Vagina (tissue), 2 donors: ENCODE measurements around the gene RBBP5.

Experiments used
- POLR2AphosphoS5 ChIP-seq, 2 donors: sonication (generic); formaldehyde crosslinking; IDR thresholded peaks; one replicate each; pipeline ENCODE4 v1.9.0; 2017; ENCODE audit warnings: antibody characterized with exemption in 2 of 2, mild to moderate bottlenecking in 2 of 2, low read depth in 1 of 2; ENCODE audit not compliant: insufficient read depth in 1 of 2
- TF ChIP-seq, protein P1 (sequence below), 3 experiments: fragments of 450-650 bp in 2 of 3; fragments of 200-600 bp in 1 of 3; sonication (generic) in 1 of 3; IDR thresholded peaks; one replicate each; pipeline ENCODE4 v1.5.1; 2017 to 2019; ENCODE audit warnings: antibody characterized with exemption in 3 of 3, mild to moderate bottlenecking in 2 of 3, moderate library complexity in 2 of 3

DNA sequence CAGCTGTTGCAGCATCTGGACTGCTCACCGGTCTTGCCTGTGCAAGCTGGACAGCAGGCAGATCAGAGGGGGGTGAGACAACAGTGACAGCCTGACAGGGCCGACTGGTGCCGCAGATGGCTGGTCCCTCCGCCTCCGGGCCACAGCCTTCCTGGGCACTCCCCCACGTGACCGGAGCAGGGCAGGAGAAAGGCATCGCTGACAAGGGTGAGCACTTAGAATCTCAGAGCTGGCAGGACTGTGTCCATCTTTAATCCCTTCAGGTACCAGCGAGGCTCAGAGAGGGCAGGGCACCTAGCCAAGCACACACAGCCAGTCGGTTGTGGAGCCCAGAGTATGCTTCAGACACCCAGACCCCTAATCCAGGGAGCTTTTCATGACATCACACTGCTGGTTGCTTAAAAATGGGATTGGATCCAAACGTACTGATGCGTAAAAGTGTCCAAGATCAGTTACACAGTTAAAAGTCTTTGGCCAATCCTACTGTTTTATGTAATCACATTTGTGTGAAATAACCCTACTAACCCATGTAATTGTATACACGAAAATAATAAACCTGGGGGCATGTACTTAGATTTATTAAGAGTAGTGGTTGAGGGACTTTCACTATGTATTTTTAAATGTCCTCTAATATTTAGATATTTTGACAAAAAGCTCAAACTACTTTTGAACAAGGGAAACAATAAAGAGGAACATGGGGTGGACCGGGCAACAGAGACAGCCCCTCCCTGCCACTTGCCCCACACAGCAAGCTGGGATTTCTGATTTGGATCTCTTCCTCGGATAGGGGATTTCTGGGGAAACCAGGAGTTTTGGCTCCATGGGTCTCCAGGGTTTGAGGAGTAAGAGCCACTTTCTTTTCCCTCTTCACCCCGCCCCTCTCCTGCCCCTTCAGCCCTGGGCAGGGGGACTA, 79.5 kb downstream of the RBBP5 start:
- TF ChIP-seq, protein P1, sequence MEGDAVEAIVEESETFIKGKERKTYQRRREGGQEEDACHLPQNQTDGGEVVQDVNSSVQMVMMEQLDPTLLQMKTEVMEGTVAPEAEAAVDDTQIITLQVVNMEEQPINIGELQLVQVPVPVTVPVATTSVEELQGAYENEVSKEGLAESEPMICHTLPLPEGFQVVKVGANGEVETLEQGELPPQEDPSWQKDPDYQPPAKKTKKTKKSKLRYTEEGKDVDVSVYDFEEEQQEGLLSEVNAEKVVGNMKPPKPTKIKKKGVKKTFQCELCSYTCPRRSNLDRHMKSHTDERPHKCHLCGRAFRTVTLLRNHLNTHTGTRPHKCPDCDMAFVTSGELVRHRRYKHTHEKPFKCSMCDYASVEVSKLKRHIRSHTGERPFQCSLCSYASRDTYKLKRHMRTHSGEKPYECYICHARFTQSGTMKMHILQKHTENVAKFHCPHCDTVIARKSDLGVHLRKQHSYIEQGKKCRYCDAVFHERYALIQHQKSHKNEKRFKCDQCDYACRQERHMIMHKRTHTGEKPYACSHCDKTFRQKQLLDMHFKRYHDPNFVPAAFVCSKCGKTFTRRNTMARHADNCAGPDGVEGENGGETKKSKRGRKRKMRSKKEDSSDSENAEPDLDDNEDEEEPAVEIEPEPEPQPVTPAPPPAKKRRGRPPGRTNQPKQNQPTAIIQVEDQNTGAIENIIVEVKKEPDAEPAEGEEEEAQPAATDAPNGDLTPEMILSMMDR (IDR thresholded peaks at IDR 0.05) = no peak
- TF ChIP-seq POLR2AphosphoS5 (IDR thresholded peaks at IDR 0.05; ENCODE audit: insufficient read depth in 1 of 2, low read depth in 1 of 2) = no peak
